ENCODE results near the gene KDM3A.

DNA sequence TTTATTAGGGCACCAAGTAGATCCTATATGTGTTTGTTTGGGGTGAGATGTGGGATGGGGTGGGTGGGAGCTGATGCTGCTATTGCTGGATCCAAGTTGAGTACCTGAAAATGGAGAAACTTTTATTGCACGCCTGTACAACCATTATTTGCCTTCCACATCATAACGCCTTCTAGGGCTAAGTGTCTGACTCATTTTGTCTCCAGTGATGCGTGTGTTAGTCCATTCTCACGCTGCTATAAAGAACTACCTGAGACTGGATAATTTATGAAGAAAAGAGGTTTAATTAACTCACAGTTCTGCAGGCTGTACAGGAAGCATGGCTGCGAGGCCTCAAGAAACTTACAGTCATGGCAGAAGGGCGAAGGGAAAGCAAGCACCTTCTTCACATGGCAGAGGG is 58.2 kb downstream of the KDM3A start:
- TF ChIP-seq, protein P1, sequence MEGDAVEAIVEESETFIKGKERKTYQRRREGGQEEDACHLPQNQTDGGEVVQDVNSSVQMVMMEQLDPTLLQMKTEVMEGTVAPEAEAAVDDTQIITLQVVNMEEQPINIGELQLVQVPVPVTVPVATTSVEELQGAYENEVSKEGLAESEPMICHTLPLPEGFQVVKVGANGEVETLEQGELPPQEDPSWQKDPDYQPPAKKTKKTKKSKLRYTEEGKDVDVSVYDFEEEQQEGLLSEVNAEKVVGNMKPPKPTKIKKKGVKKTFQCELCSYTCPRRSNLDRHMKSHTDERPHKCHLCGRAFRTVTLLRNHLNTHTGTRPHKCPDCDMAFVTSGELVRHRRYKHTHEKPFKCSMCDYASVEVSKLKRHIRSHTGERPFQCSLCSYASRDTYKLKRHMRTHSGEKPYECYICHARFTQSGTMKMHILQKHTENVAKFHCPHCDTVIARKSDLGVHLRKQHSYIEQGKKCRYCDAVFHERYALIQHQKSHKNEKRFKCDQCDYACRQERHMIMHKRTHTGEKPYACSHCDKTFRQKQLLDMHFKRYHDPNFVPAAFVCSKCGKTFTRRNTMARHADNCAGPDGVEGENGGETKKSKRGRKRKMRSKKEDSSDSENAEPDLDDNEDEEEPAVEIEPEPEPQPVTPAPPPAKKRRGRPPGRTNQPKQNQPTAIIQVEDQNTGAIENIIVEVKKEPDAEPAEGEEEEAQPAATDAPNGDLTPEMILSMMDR (IDR thresholded peaks at IDR 0.05; ENCODE audit: poor library complexity, severe bottlenecking) = no peak
- TF ChIP-seq POLR2AphosphoS5 (IDR thresholded peaks at IDR 0.05) (no peak), EZH2 (IDR thresholded peaks at IDR 0.05; ENCODE audit: borderline replicate concordance, insufficient read depth, low read length, poor library complexity, severe bottlenecking) (no peak), EP300 (conservative IDR thresholded peaks at IDR 0.05; ENCODE audit: poor library complexity, severe bottlenecking) (no peak)
